ENCODE results near the gene GNG2. TPM values are rescaled to one million over a fixed set of nuclear protein-coding genes. Genes with fewer than 3 reads are reported as not detected.

The GNG2 gene
- total RNA-seq, 1 donor from 2014 or later: 56.8 TPM

DNA sequence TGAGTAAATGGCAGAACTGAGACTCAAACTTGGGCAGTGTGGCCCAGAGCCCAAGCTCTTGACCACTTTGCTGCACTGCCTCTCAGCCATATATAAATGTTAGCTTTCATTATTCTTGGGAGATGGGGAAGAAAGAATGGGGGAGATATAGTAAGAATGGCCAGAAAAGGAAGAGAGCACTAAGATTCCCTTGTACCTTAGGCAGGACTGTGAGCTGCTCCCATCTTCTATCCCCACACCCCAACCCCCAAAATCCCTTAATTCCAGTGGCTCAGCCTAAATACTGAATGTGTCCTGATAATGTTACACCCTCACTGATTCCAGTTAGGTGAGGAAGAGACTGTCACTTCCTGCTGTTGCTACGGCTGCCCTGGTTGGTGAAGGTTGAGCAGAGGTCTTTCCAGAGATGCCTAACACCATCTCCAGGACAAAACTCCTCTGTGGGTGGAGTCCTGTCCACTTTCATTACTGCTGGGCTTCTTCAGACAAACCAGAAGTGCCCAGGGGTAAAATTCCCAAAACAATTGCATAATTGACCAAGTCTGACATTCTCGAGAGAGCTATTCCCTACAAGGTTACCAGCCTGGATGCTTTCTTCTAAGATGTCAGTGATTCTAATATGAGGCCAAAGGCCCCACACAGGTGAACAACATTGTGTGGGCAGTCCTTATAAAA is 51.8 kb downstream of the GNG2 start:
- Mint-ChIP-seq H3K27me3 (ENCODE audit: insufficient read depth, low read depth) (peaks cover 2% of the 10 kb centered on the region), H3K4me3 (no peak overlapping the region), H3K9me3 (no peaks in the 10 kb centered on the region), H3K27ac (no peak overlapping the region), H3K4me1 (peaks cover 5% of the 10 kb centered on the region), H3K36me3 (peaks cover 4% of the 10 kb centered on the region)
- H3K9ac ChIP-seq: no peak overlapping the region
- no peaks in the 10 kb centered on the region for H3F3A ChIP-seq (ENCODE audit: low read depth)
- no peaks in the 10 kb centered on the region for H3K27me3 ChIP-seq
- no peaks in the 10 kb centered on the region for H3K36me3 ChIP-seq
- no peak for DNase-seq (ENCODE audit: low spot score)
- peaks cover 4% of the 10 kb centered on the region for H4K20me1 ChIP-seq (ENCODE audit: low read depth)
- H3K4me3 ChIP-seq: no peak overlapping the region
- no peaks in the 10 kb centered on the region for H3K79me2 ChIP-seq (ENCODE audit: low read depth)
- H3K9me3 ChIP-seq (ENCODE audit: low read depth): no peaks in the 10 kb centered on the region
- no peak overlapping the region for H3K4me2 ChIP-seq
- peaks cover 20% of the 10 kb centered on the region for H3K4me1 ChIP-seq
- TF ChIP-seq EZH2 (IDR thresholded peaks at IDR 0.05) (no peak), EZH2phosphoT487 (IDR thresholded peaks at IDR 0.05) (no peak)
- TF ChIP-seq, protein P1, sequence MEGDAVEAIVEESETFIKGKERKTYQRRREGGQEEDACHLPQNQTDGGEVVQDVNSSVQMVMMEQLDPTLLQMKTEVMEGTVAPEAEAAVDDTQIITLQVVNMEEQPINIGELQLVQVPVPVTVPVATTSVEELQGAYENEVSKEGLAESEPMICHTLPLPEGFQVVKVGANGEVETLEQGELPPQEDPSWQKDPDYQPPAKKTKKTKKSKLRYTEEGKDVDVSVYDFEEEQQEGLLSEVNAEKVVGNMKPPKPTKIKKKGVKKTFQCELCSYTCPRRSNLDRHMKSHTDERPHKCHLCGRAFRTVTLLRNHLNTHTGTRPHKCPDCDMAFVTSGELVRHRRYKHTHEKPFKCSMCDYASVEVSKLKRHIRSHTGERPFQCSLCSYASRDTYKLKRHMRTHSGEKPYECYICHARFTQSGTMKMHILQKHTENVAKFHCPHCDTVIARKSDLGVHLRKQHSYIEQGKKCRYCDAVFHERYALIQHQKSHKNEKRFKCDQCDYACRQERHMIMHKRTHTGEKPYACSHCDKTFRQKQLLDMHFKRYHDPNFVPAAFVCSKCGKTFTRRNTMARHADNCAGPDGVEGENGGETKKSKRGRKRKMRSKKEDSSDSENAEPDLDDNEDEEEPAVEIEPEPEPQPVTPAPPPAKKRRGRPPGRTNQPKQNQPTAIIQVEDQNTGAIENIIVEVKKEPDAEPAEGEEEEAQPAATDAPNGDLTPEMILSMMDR (IDR thresholded peaks at IDR 0.05): no peak
- no peak overlapping the region for H2AFZ ChIP-seq (replicated peaks)
- H3K27ac ChIP-seq: no peak overlapping the region

DNA sequence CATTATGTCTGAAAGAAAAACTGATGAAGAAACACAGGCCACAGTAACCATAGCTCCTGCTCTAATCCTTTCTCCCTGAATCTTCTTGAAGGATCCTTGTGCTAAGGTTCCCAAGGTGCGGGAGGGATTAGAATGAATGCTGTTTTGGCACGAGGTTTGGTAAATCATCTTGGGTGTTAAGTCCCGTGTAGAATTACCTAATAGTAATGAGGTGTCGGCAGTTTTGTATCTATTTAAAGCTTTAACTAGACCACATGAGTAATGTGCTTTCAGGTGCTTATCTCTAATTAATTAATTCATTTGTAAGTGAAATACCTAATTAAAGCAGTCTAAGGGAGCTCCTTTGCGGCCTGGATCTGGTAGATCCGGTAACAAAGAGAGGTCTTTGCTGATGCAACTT is 53.9 kb downstream of the GNG2 start:
- Histone ChIP-seq H2AFZ (replicated peaks) (no peak overlapping the region), H3F3A (ENCODE audit: low read depth) (no peaks in the 10 kb centered on the region), H3K9me3 (ENCODE audit: low read depth) (no peaks in the 10 kb centered on the region), H3K27me3 (no peaks in the 10 kb centered on the region), H3K27ac (no peak overlapping the region), H3K4me3 (no peak overlapping the region), H3K4me2 (no peak overlapping the region), H3K36me3 (no peaks in the 10 kb centered on the region), H3K9ac (no peak overlapping the region), H3K4me1 (peaks cover 14% of the 10 kb centered on the region), H4K20me1 (ENCODE audit: low read depth) (peaks cover 4% of the 10 kb centered on the region), H3K79me2 (ENCODE audit: low read depth) (no peaks in the 10 kb centered on the region)
- peaks cover 6% of the 10 kb centered on the region for H3K4me1 Mint-ChIP-seq
- TF ChIP-seq EZH2phosphoT487 (IDR thresholded peaks at IDR 0.05) (no peak), EZH2 (IDR thresholded peaks at IDR 0.05) (no peak)
- DNase-seq (ENCODE audit: low spot score): no peak
- no peak overlapping the region for H3K27ac Mint-ChIP-seq
- H3K9me3 Mint-ChIP-seq: no peaks in the 10 kb centered on the region
- peaks cover 6% of the 10 kb centered on the region for H3K36me3 Mint-ChIP-seq
- H3K4me3 Mint-ChIP-seq: no peak overlapping the region
- peaks cover 2% of the 10 kb centered on the region for H3K27me3 Mint-ChIP-seq (ENCODE audit: insufficient read depth, low read depth)

DNA sequence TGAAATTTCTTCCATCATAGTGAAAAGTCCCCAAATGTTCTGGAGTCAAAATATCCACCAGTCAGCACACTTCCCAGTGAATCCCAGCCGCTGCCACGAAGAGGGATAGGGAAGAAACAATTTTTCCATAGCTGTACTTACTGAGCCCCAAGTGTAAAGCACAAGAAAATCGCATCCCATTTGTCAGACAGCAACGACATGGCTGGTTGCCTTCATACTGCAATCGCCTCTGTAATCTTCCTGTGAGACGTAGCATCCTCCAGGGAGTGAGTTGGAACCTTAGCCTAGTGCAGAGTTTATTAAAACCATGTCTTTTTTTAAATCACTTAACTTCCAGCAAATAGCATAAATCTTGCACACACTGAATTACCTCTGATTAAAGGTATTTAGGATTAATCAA is 56.8 kb downstream of the GNG2 start:
- peaks cover 21% of the 10 kb centered on the region for H3K4me1 ChIP-seq
- Mint-ChIP-seq H3K27ac (no peak overlapping the region), H3K27me3 (ENCODE audit: insufficient read depth, low read depth) (peaks cover 2% of the 10 kb centered on the region), H3K9me3 (no peaks in the 10 kb centered on the region), H3K4me1 (peaks cover 16% of the 10 kb centered on the region), H3K4me3 (no peak overlapping the region), H3K36me3 (peaks cover 8% of the 10 kb centered on the region)
- no peaks in the 10 kb centered on the region for H3K27me3 ChIP-seq
- H3K36me3 ChIP-seq: no peaks in the 10 kb centered on the region
- DNase-seq (ENCODE audit: low spot score): no peak
- TF ChIP-seq EZH2phosphoT487 (IDR thresholded peaks at IDR 0.05) (no peak), EZH2 (IDR thresholded peaks at IDR 0.05) (no peak)
- TF ChIP-seq, protein P1 (IDR thresholded peaks at IDR 0.05): no peak
- H3F3A ChIP-seq (ENCODE audit: low read depth): peaks cover 3% of the 10 kb centered on the region
- H3K4me3 ChIP-seq: no peak overlapping the region
- peaks cover 7% of the 10 kb centered on the region for H4K20me1 ChIP-seq (ENCODE audit: low read depth)
- H3K79me2 ChIP-seq (ENCODE audit: low read depth): no peaks in the 10 kb centered on the region
- H3K4me2 ChIP-seq: no peak overlapping the region
- no peak overlapping the region for H2AFZ ChIP-seq (replicated peaks)
- no peaks in the 10 kb centered on the region for H3K9me3 ChIP-seq (ENCODE audit: low read depth)
- H3K27ac ChIP-seq: no peak overlapping the region
- H3K9ac ChIP-seq: no peak overlapping the region

DNA sequence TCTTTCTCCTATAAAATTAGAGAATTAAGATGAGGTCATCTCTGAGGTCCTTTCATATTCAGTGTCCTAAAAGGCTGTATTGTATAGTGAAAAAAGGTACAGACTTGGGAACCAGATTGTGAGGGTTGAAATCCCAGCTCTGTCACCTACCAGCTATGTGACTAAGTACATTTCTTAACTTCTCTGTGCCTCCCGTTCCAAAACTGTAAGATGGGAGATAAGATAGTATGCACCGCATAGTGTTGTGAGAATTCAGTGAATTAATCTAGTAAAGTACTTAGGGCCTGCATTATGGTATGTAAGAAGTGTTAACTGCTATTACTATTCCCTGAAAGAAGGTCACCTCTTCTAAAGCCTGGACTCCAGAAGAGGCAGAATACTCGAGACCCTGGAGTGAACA is 60.6 kb downstream of the GNG2 start:
- Mint-ChIP-seq H3K36me3 (peaks cover 8% of the 10 kb centered on the region), H3K9me3 (no peaks in the 10 kb centered on the region), H3K4me1 (peaks cover 31% of the 10 kb centered on the region), H3K27me3 (ENCODE audit: insufficient read depth, low read depth) (peaks cover 2% of the 10 kb centered on the region), H3K4me3 (no peak overlapping the region), H3K27ac (no peak overlapping the region)
- H3K27me3 ChIP-seq: no peaks in the 10 kb centered on the region
- H3K4me2 ChIP-seq: no peak overlapping the region
- H3K4me1 ChIP-seq: peaks cover 22% of the 10 kb centered on the region
- H2AFZ ChIP-seq (replicated peaks): no peak overlapping the region
- H3K27ac ChIP-seq: no peak overlapping the region
- no peak for DNase-seq (ENCODE audit: low spot score)
- TF ChIP-seq, protein P1 (IDR thresholded peaks at IDR 0.05): no peak
- no peak for TF ChIP-seq EZH2phosphoT487 (IDR thresholded peaks at IDR 0.05)
- TF ChIP-seq EZH2 (IDR thresholded peaks at IDR 0.05): no peak
- no peaks in the 10 kb centered on the region for H3K79me2 ChIP-seq (ENCODE audit: low read depth)
- H3F3A ChIP-seq (ENCODE audit: low read depth): peaks cover 12% of the 10 kb centered on the region
- no peaks in the 10 kb centered on the region for H3K36me3 ChIP-seq
- no peak overlapping the region for H3K4me3 ChIP-seq
- no peaks in the 10 kb centered on the region for H3K9me3 ChIP-seq (ENCODE audit: low read depth)
- peaks cover 5% of the 10 kb centered on the region for H4K20me1 ChIP-seq (ENCODE audit: low read depth)
- H3K9ac ChIP-seq: no peak overlapping the region

All from neural progenitor cell (in vitro differentiated cells).